Endothelial cell (in vitro differentiated cells): ENCODE measurements around the gene CSHL1. TPM values are rescaled to one million over a fixed set of nuclear protein-coding genes. Genes with fewer than 3 reads are reported as not detected.
"Not testable (repeated sequence)": the region's sequence is repeated elsewhere in the genome, so short reads cannot be mapped to it uniquely, and the experiment has no call there.

Experiments used
- DNase-seq: peaks from one replicate; pipeline ENCODE4 v3.0.0; 2021; ENCODE audit warnings: low spot score
- H3K27ac Mint-ChIP-seq: one replicate; pipeline ENCODE4 v1.8.0; 2021; ENCODE audit warnings: mixed read lengths, inconsistent platforms; ENCODE audit not compliant: unreplicated experiment
- H3K27me3 Mint-ChIP-seq: one replicate; pipeline ENCODE4 v1.8.0; 2021; ENCODE audit warnings: mild to moderate bottlenecking, moderate library complexity, mixed read lengths, inconsistent platforms; ENCODE audit not compliant: unreplicated experiment
- H3K36me3 Mint-ChIP-seq: one replicate; pipeline ENCODE4 v1.8.0; 2021; ENCODE audit warnings: mild to moderate bottlenecking, low read depth, mixed read lengths, inconsistent platforms; ENCODE audit not compliant: unreplicated experiment
- H3K4me1 Mint-ChIP-seq: one replicate; pipeline ENCODE4 v1.8.0; 2021; ENCODE audit warnings: mild to moderate bottlenecking, mixed read lengths, inconsistent platforms; ENCODE audit not compliant: unreplicated experiment
- H3K4me3 Mint-ChIP-seq: one replicate; pipeline ENCODE4 v1.8.0; 2021; ENCODE audit warnings: mild to moderate bottlenecking, mixed read lengths, inconsistent platforms; ENCODE audit not compliant: unreplicated experiment
- H3K9me3 Mint-ChIP-seq: one replicate; pipeline ENCODE4 v1.8.0; 2021; ENCODE audit warnings: mixed read lengths, inconsistent platforms; ENCODE audit not compliant: unreplicated experiment
- total RNA-seq: library from RNA; stranded (reverse); fragmentation: NEBNext Ultra II Directional; extraction: Animal tissue kit (Norgen Biotek cat#: 25700); gene quantifications from one replicate; pipeline ENCODE4 v1.2.1, GENCODE V29; 2021; ENCODE audit not compliant: unreplicated experiment

Gene CSHL1
- total RNA-seq, 1 donor from 2014 or later = not detected

DNA sequence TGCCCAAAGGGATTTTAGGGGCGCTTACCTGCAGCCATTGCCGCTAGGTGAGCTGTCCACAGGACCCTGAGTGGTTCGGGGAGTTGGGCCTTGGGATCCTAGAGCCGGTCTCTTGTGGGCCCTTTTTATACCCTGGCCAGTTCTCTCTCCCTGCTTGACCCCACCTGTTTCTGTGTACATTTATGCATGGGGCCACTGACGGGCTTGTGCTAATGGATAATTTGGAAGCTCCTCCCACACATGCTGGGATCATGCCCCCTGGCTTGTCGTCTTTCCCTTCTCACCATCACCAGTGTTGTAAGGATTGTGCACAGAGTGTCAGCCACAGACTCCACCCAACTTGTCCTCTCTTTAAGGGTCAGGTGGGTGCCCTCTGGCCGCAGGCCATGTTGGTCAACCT lies 37.5 kb downstream of the CSHL1 start, which contains the start of gene CSH2:
TSS of gene CSH2 (minus strand) at position 101 of the 400 bp plus-strand sequence. CDS start at position 38, 63 bp downstream.
- not testable (repeated sequence) for H3K27ac Mint-ChIP-seq, H3K9me3 Mint-ChIP-seq, H3K36me3 Mint-ChIP-seq, H3K4me3 Mint-ChIP-seq, H3K27me3 Mint-ChIP-seq, DNase-seq, H3K4me1 Mint-ChIP-seq

DNA sequence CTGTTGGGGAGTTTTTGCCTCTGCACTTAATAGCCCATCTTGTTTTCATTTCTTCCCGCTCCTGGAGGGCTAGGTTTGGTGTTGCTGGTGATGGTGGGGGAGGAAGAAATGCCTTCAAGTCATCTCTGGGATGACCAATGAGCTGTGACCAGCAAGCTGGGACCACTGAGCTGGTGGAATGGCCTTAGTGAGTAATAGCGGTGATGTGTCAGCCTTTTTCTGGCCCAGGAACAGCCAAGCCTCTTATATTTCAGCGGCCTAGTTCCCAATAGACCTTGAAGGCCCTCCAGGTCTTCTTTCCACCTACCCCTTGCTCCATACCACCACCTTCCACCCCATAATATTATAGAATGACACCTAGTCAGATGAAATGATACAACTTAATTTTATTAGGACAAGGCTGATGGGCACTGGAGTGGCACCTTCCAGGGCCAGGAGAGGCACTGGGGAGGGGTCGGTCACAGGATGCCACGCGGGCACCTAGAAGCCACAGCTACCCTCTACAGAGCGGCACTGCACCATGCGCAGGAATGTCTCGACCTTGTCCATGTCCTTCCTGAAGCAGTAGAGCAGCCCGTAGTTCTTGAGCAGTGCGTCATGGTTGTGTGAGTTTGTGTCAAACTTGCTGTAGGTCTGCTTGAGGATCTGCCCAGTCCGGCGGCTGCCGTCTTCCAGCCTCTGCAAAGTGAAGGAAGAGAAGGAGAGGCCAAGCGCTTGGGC lies 39.3 kb downstream of the CSHL1 start:
- not testable (repeated sequence) for H3K27ac Mint-ChIP-seq, H3K27me3 Mint-ChIP-seq, H3K4me3 Mint-ChIP-seq, H3K9me3 Mint-ChIP-seq, DNase-seq, H3K36me3 Mint-ChIP-seq, H3K4me1 Mint-ChIP-seq

- not testable (repeated sequence) for H3K4me3 Mint-ChIP-seq, H3K27me3 Mint-ChIP-seq, DNase-seq, H3K36me3 Mint-ChIP-seq, H3K9me3 Mint-ChIP-seq, H3K4me1 Mint-ChIP-seq, H3K27ac Mint-ChIP-seq
Measured at GRCh38 chr17:63870292-63870665, 40.8 kb downstream of the CSHL1 start.

GRCh38 chr17:63869491-63870291 lies 41.4 kb downstream of the CSHL1 start:
- DNase-seq, H3K27ac Mint-ChIP-seq, H3K9me3 Mint-ChIP-seq, H3K27me3 Mint-ChIP-seq, H3K36me3 Mint-ChIP-seq, H3K4me3 Mint-ChIP-seq, H3K4me1 Mint-ChIP-seq: not testable (repeated sequence)

- H3K4me1 Mint-ChIP-seq, H3K4me3 Mint-ChIP-seq, H3K27me3 Mint-ChIP-seq, H3K27ac Mint-ChIP-seq, DNase-seq, H3K36me3 Mint-ChIP-seq, H3K9me3 Mint-ChIP-seq: not testable (repeated sequence)
Measured at GRCh38 chr17:63866625-63867024, 44.4 kb downstream of the CSHL1 start.

Other genes with a start within 250 kb of the CSHL1 start
- 132 TPM for gene LIMD2, start 211.1 kb downstream of the CSHL1 start, total RNA-seq
- gene STRADA, start 169.5 kb downstream of the CSHL1 start, total RNA-seq = 51.8 TPM
- 58.0 TPM for gene CCDC47, start 137.7 kb downstream of the CSHL1 start, total RNA-seq
- 110 TPM for gene DDX42, start 137.1 kb downstream of the CSHL1 start, total RNA-seq
- 124 TPM for gene PSMC5, start 83.8 kb downstream of the CSHL1 start, total RNA-seq
- gene FTSJ3, start 83.6 kb downstream of the CSHL1 start, total RNA-seq = 48.6 TPM
- 57.3 TPM for gene SMARCD2, start 68.6 kb downstream of the CSHL1 start, total RNA-seq
- gene CSH2, start 37.6 kb downstream of the CSHL1 start, total RNA-seq = not detected
- gene GH2, start 29.3 kb downstream of the CSHL1 start, total RNA-seq = not detected
- gene CSH1, start 14.7 kb downstream of the CSHL1 start, total RNA-seq = not detected
- not detected for gene GH1, start 7.6 kb upstream of the CSHL1 start, total RNA-seq
- 3.4 TPM for gene CD79B, start 21.1 kb upstream of the CSHL1 start, total RNA-seq
- 0.95 TPM for gene SCN4A, start 61.7 kb upstream of the CSHL1 start, total RNA-seq
- 25.3 TPM for gene PRR29, start 87.1 kb upstream of the CSHL1 start, total RNA-seq
- gene ICAM2, start 109.4 kb upstream of the CSHL1 start, total RNA-seq = 52.1 TPM
- 16.7 TPM for gene ERN1, start 218.9 kb upstream of the CSHL1 start, total RNA-seq